ENCODE results near the gene CFAP68. TPM values are rescaled to one million over a fixed set of nuclear protein-coding genes. Genes with fewer than 3 reads are reported as not detected.

CFAP68 gene
- total RNA-seq, 2 experiments from 2014 or later = 18.7 to 21.0 TPM

DNA sequence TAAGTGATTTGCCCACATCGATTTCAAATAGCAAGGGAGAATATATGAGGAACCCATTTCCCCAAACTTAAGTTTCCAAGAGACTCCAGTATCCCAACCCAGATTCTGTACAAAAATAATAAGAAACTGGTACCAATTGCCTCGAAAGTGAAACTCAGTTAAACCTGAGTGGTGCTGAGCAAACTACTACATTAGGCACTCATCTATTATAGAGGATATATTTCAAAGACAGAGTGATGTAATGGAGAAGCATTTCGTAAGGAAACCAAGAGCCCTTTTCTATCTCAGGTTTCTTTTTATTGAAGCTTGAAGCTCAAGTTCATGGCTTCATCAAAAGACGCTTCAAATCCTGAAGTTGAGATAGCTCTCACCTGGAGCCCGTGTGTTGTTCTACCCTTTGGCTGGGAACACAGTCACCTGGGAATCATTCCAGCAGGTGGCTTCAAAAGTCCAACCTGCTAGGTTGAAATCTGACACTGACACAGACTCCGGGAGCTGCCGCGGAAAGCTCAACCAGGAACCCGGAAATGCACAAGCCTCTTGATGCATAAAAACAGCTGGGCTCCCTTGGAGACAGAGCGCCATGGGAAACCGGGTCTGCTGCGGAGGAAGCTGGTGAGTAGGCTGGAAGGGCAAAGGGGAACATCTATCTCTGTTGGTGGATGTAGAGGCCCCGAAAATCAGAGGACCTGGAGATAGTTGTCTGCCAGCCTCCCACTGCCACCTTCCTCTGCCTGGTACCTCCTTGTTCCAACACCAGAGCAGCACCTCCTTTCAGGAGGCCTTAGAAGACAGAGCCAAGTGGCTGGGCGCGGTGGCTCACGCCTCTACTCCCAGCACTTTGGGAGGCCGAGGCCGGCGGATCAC is 39.3 kb downstream of the CFAP68 start, which contains the start of gene C11orf52:
TSS of gene C11orf52 (plus strand) at position 524 of the 867 bp plus-strand sequence. CDS start at position 584, 60 bp downstream.
- ChIA-PET POLR2A (no interaction called here), CTCF (interaction anchor here (0.8 kb wide), 1 partner anchor 13 kb away, joined by 3 read pairs; no protein-coding TSS in a partner anchor)
- no peaks in the 10 kb centered on the region for H3K9me3 Mint-ChIP-seq

DNA sequence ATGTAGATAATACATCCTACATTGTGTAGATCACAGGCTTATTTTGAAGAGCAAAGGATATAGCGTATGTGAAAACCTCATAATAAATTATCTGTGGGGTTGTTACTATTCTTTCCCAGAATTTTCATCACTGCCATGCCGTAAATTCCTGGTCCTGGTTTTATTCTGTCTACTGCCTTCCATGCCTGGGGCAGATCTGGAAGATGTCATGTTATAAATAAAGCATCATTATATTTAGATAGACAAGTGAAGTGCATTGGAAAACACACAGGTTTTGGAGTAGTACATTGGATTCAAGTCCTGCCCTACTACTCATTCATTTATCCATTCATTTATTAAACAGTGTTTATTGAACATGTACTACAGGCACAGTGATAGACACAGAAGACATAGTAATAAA is 41.6 kb downstream of the CFAP68 start:
- Histone ChIP-seq H3K27ac (ENCODE audit: low read depth in 1 of 2, low read length in 2 of 2) (no peak overlapping the region), H3K4me3 (ENCODE audit: low read length) (no peak overlapping the region), H3K27me3 (ENCODE audit: control insufficient read depth in 1 of 2, insufficient read depth in 2 of 2, low read length in 2 of 2) (peaks cover 3 to 5% of the 10 kb centered on the region in 2 experiments), H3K9me3 (ENCODE audit: control insufficient read depth in 1 of 2, insufficient read depth in 1 of 2, low read length in 2 of 2) (no peaks in the 10 kb centered on the region), H3K4me1 (ENCODE audit: insufficient read depth, low read length) (no peaks in the 10 kb centered on the region), H3K36me3 (ENCODE audit: insufficient read depth, low read length) (no peaks in the 10 kb centered on the region)
- Mint-ChIP-seq H3K27ac (no peak overlapping the region), H3K27me3 (peaks cover 23% of the 10 kb centered on the region), H3K9me3 (no peaks in the 10 kb centered on the region), H3K36me3 (ENCODE audit: low read depth) (no peaks in the 10 kb centered on the region), H3K4me1 (ENCODE audit: low read depth) (peaks cover 3% of the 10 kb centered on the region), H3K4me3 (no peak overlapping the region)
- intact Hi-C loops (cut with DNase I, micrococcal nuclease) = no loop called here
- TF ChIP-seq, protein P1, sequence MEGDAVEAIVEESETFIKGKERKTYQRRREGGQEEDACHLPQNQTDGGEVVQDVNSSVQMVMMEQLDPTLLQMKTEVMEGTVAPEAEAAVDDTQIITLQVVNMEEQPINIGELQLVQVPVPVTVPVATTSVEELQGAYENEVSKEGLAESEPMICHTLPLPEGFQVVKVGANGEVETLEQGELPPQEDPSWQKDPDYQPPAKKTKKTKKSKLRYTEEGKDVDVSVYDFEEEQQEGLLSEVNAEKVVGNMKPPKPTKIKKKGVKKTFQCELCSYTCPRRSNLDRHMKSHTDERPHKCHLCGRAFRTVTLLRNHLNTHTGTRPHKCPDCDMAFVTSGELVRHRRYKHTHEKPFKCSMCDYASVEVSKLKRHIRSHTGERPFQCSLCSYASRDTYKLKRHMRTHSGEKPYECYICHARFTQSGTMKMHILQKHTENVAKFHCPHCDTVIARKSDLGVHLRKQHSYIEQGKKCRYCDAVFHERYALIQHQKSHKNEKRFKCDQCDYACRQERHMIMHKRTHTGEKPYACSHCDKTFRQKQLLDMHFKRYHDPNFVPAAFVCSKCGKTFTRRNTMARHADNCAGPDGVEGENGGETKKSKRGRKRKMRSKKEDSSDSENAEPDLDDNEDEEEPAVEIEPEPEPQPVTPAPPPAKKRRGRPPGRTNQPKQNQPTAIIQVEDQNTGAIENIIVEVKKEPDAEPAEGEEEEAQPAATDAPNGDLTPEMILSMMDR (IDR thresholded peaks at IDR 0.05) = no peak
- POLR2A ChIA-PET = no interaction called here
- ATAC-seq (ENCODE audit: poor library complexity) (no peak), DNase-seq (no peak)
- CTCF ChIA-PET = interaction anchor here (1.2 kb wide), 1 partner anchor 15 kb away, joined by 3 read pairs; no protein-coding TSS in a partner anchor

More for the DNA sequence above, 39.3 kb downstream of the CFAP68 start, which contains the start of gene C11orf52:
- H3K27me3 ChIP-seq (ENCODE audit: control insufficient read depth in 1 of 2, insufficient read depth in 2 of 2, low read length in 2 of 2) = peaks cover 15 to 17% of the 10 kb centered on the region in 2 experiments
- Mint-ChIP-seq H3K27ac (no peak within 1 kb of the TSS), H3K27me3 (peaks cover 46% of the 10 kb centered on the region), H3K4me3 (no peak within 1 kb of the TSS), H3K36me3 (ENCODE audit: low read depth) (no peaks in the 10 kb centered on the region), H3K4me1 (ENCODE audit: low read depth) (no peaks in the 10 kb centered on the region)
- TF ChIP-seq, protein P1 (IDR thresholded peaks at IDR 0.05) = no peak
- no peaks in the 10 kb centered on the region for H3K36me3 ChIP-seq (ENCODE audit: insufficient read depth, low read length)
- DNase-seq (no peak), ATAC-seq (ENCODE audit: poor library complexity) (no peak)
- no peak within 1 kb of the TSS for H3K27ac ChIP-seq (ENCODE audit: low read depth in 1 of 2, low read length in 2 of 2)
- no peaks in the 10 kb centered on the region for H3K4me1 ChIP-seq (ENCODE audit: insufficient read depth, low read length)
- no peak within 1 kb of the TSS for H3K4me3 ChIP-seq (ENCODE audit: low read length)
- intact Hi-C loops (cut with DNase I, micrococcal nuclease) = no loop called here
- no peaks in the 10 kb centered on the region for H3K9me3 ChIP-seq (ENCODE audit: control insufficient read depth in 1 of 2, insufficient read depth in 1 of 2, low read length in 2 of 2)

DNA sequence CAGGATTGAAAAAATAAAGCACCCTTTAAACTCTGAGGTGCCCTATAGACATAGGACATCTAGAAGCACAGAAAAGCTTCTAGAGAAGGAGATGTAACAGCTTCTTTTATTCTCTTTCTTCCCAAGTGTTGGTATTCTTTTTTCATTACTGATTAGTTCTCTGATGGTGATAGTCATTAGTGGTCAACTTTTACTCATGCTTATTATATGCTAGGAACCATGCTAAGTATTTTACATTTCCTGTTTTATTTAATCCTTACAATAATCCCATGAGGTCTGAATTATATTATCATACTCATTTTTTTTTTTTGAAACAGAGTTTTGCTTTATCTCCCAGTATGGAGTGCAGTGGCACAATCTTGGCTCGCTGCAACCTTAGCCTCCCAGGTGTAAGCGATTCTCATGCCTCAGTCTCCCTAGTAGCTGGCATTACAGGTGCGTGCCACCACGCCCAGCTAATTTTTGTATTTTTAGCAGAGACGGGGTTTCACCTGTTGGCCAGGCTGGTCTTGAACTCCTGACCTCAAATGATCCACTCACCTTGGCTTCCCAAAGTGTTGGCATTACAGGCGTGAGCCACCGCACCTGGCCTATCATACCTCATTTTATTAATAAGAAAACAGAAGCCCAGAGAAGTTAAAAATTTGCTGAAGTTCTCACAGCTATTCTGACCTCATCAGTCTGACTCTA is 42.3 kb downstream of the CFAP68 start:
- H3K27me3 Mint-ChIP-seq = peaks cover 15% of the 10 kb centered on the region
- ChIA-PET POLR2A (no interaction called here), CTCF (interaction anchor here (1.2 kb wide), 1 partner anchor 16 kb away, joined by 3 read pairs; no protein-coding TSS in a partner anchor)
- Histone ChIP-seq H3K27me3 (ENCODE audit: control insufficient read depth in 1 of 2, insufficient read depth in 2 of 2, low read length in 2 of 2) (no peaks in the 10 kb centered on the region), H3K9me3 (ENCODE audit: control insufficient read depth in 1 of 2, insufficient read depth in 1 of 2, low read length in 2 of 2) (no peaks in the 10 kb centered on the region), H3K36me3 (ENCODE audit: insufficient read depth, low read length) (no peaks in the 10 kb centered on the region), H3K4me3 (ENCODE audit: low read length) (no peak overlapping the region), H3K27ac (ENCODE audit: low read depth in 1 of 2, low read length in 2 of 2) (no peak overlapping the region), H3K4me1 (ENCODE audit: insufficient read depth, low read length) (peaks cover 7% of the 10 kb centered on the region)
- no peak for DNase-seq
- no peaks in the 10 kb centered on the region for H3K9me3 Mint-ChIP-seq
- no peak overlapping the region for H3K27ac Mint-ChIP-seq
- no peak overlapping the region for H3K4me3 Mint-ChIP-seq
- H3K4me1 Mint-ChIP-seq (ENCODE audit: low read depth) = peaks cover 11% of the 10 kb centered on the region
- no peaks in the 10 kb centered on the region for H3K36me3 Mint-ChIP-seq (ENCODE audit: low read depth)
- TF ChIP-seq, protein P1 (IDR thresholded peaks at IDR 0.05) = no peak
- ATAC-seq (ENCODE audit: poor library complexity) = no peak
- intact Hi-C loops (cut with DNase I, micrococcal nuclease) = no loop called here
